Neural progenitor cell (in vitro differentiated cells): ENCODE data around the gene ANXA1.

Source experiments
- EZH2phosphoT487 ChIP-seq: fragments of 200-600 bp; sonication (generic); IDR thresholded peaks from 2 replicates; pipeline ENCODE4 v1.6.1; 2017; ENCODE audit warnings: antibody characterized with exemption
- TF ChIP-seq, protein P1 (sequence below): fragments of 200-600 bp; sonication (generic); IDR thresholded peaks from 2 replicates; pipeline ENCODE4 v1.5.1; 2017; ENCODE audit warnings: antibody characterized with exemption, mild to moderate bottlenecking

GRCh38 chr9:73143711-73144328 lies 7.8 kb upstream of the ANXA1 start:
- TF ChIP-seq, protein P1, sequence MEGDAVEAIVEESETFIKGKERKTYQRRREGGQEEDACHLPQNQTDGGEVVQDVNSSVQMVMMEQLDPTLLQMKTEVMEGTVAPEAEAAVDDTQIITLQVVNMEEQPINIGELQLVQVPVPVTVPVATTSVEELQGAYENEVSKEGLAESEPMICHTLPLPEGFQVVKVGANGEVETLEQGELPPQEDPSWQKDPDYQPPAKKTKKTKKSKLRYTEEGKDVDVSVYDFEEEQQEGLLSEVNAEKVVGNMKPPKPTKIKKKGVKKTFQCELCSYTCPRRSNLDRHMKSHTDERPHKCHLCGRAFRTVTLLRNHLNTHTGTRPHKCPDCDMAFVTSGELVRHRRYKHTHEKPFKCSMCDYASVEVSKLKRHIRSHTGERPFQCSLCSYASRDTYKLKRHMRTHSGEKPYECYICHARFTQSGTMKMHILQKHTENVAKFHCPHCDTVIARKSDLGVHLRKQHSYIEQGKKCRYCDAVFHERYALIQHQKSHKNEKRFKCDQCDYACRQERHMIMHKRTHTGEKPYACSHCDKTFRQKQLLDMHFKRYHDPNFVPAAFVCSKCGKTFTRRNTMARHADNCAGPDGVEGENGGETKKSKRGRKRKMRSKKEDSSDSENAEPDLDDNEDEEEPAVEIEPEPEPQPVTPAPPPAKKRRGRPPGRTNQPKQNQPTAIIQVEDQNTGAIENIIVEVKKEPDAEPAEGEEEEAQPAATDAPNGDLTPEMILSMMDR, result no peak
- TF ChIP-seq EZH2phosphoT487, result no peak
